Measurements from ENCODE around the gene TBCD. TPM values are rescaled to one million over a fixed set of nuclear protein-coding genes. Genes with fewer than 3 reads are reported as not detected.
A peak's percentile ranks its signal among the peaks of the same experiment; 100 is the strongest.
"Not testable (repeated sequence)": the region's sequence is repeated elsewhere in the genome, so short reads cannot be mapped to it uniquely, and the experiment has no call there.

TBCD gene
- polyA plus RNA-seq, 2 donors: 54.4 to 62.8 TPM

DNA sequence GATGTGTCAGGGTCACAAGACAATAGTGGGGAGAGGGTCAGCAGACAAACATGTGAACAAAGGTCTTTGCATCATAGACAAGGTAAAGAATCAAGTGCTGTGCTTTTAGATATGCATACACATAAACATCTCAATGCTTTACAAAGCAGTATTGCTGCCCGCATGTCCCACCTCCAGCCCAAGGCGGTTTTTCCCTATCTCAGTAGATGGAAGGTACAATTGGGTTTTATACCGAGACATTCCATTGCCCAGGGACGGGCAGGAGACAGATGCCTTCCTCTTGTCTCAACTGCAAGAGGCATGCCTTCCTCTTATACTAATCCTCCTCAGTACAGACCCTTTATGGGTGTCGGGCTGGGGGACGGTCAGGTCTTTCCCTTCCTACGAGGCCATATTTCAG, 7.1 kb upstream of the TBCD start:
- H3K4me3 ChIP-seq (ENCODE audit: low read depth in 1 of 2, low read length in 2 of 2); H3K4me1 ChIP-seq (ENCODE audit: control insufficient read depth in 2 of 2, insufficient read depth in 2 of 2, low read length in 1 of 2); H3K27me3 ChIP-seq (ENCODE audit: control insufficient read depth in 1 of 2, insufficient read depth in 2 of 2, low read length in 2 of 2); H3K9me3 ChIP-seq (ENCODE audit: control insufficient read depth in 2 of 2, insufficient read depth in 1 of 2, low read depth in 1 of 2, low read length in 1 of 2); H3K27ac ChIP-seq (ENCODE audit: low read depth in 2 of 2, low read length in 1 of 2): not testable (repeated sequence)
- WGBS, 2 donors: 65 to 70% methylated on average over 7 of the region's 7 CpGs
- peaks cover 0 to 12% of the 10 kb centered on the region in 2 donors for H3K36me3 ChIP-seq (ENCODE audit: control insufficient read depth in 2 of 2, insufficient read depth in 2 of 2, low read length in 1 of 2)

GRCh38 chr17:82745524-82745923, 6.3 kb upstream of the TBCD start:
- peaks cover 0 to 12% of the 10 kb centered on the region in 2 donors for H3K36me3 ChIP-seq (ENCODE audit: control insufficient read depth in 2 of 2, insufficient read depth in 2 of 2, low read length in 1 of 2)
- H3K9me3 ChIP-seq (ENCODE audit: control insufficient read depth in 2 of 2, insufficient read depth in 1 of 2, low read depth in 1 of 2, low read length in 1 of 2): peaks cover 0 to 6% of the 10 kb centered on the region in 2 donors
- H3K4me1 ChIP-seq (ENCODE audit: control insufficient read depth in 2 of 2, insufficient read depth in 2 of 2, low read length in 1 of 2): no peaks in the 10 kb centered on the region
- H3K27ac ChIP-seq (ENCODE audit: low read depth in 2 of 2, low read length in 1 of 2): no peak overlapping the region
- H3K27me3 ChIP-seq (ENCODE audit: control insufficient read depth in 1 of 2, insufficient read depth in 2 of 2, low read length in 2 of 2): no peaks in the 10 kb centered on the region
- 78 to 79% methylated on average over 8 of the region's 8 CpGs for WGBS, 2 donors
- no peak overlapping the region for H3K4me3 ChIP-seq (ENCODE audit: low read depth in 1 of 2, low read length in 2 of 2)

- Histone ChIP-seq H3K9me3 (ENCODE audit: control insufficient read depth in 2 of 2, insufficient read depth in 1 of 2, low read depth in 1 of 2, low read length in 1 of 2) (no peaks in the 10 kb centered on the region), H3K4me1 (ENCODE audit: control insufficient read depth in 2 of 2, insufficient read depth in 2 of 2, low read length in 1 of 2) (peaks cover 0 to 4% of the 10 kb centered on the region in 2 donors), H3K27me3 (ENCODE audit: control insufficient read depth in 1 of 2, insufficient read depth in 2 of 2, low read length in 2 of 2) (no peaks in the 10 kb centered on the region), H3K27ac (ENCODE audit: low read depth in 2 of 2, low read length in 1 of 2) (no peak overlapping the region), H3K4me3 (ENCODE audit: low read depth in 1 of 2, low read length in 2 of 2) (no peak overlapping the region), H3K36me3 (ENCODE audit: control insufficient read depth in 2 of 2, insufficient read depth in 2 of 2, low read length in 1 of 2) (no peaks in the 10 kb centered on the region)
- 97% methylated on average over 16 of the region's 16 CpGs for WGBS, 2 donors
Measured at GRCh38 chr17:82748756-82749155, 3.1 kb upstream of the TBCD start.

DNA sequence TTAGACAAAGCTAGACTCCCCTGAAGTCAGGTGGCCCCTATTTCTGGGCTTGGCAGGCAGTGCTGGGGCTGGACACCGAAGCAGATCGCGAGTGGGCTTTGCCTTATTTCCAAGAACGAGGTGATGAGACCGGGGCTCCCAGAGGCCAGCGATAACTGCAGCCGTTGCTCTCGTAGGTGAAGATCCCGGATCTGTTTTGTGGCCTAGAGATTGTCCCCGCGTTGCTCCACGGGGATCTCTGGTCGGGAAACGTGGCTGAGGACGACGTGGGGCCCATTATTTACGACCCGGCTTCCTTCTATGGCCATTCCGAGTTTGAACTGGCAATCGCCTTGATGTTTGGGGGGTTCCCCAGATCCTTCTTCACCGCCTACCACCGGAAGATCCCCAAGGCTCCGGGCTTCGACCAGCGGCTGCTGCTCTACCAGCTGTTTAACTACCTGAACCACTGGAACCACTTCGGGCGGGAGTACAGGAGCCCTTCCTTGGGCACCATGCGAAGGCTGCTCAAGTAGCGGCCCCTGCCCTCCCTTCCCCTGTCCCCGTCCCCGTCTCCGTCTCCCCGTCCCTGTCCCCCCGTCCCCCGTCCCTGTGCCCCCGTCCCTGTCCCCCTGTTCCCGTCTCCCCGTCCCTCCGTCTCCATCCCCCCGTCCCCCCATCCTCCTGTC, 1.5 kb upstream of the TBCD start:
- Histone ChIP-seq H3K27me3 (ENCODE audit: control insufficient read depth in 1 of 2, insufficient read depth in 2 of 2, low read length in 2 of 2) (no peaks in the 10 kb centered on the region), H3K36me3 (ENCODE audit: control insufficient read depth in 2 of 2, insufficient read depth in 2 of 2, low read length in 1 of 2) (no peaks in the 10 kb centered on the region), H3K4me1 (ENCODE audit: control insufficient read depth in 2 of 2, insufficient read depth in 2 of 2, low read length in 1 of 2) (peaks cover 0 to 4% of the 10 kb centered on the region in 2 donors), H3K4me3 (ENCODE audit: low read depth in 1 of 2, low read length in 2 of 2) (no peak overlapping the region), H3K27ac (ENCODE audit: low read depth in 2 of 2, low read length in 1 of 2) (peak overlapping the region in 1 of 2 donors; percentile 26), H3K9me3 (ENCODE audit: control insufficient read depth in 2 of 2, insufficient read depth in 1 of 2, low read depth in 1 of 2, low read length in 1 of 2) (no peaks in the 10 kb centered on the region)
- 75 to 79% methylated on average over 37 to 40 of the region's 40 CpGs for WGBS, 2 donors

DNA sequence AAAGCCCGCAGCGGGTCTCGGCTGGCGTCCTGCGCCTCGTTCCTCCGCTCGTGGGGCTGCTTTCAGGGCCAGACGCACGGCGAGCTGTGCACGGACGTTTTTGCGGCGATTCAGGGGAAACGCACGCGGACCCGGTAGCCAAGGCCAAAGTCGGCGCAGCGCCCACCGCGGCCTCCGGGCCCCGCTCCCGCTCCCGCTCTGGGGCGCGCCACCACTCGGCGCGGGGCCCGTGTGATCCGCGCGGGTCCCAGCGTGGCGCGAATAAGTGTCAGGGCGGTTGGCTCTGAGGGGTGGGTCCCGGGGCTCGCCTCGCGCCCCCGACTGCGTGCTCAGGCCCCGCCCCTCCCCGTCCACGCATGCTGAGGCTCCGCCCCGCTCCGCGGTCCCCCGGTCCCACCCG, 694 bp upstream of the TBCD start:
- peak overlapping the region; percentile 64 to 74 for H3K27ac ChIP-seq (ENCODE audit: low read depth in 2 of 2, low read length in 1 of 2)
- 1 to 2% methylated on average over 39 to 56 of the region's 56 CpGs for WGBS, 2 donors
- no peaks in the 10 kb centered on the region for H3K27me3 ChIP-seq (ENCODE audit: control insufficient read depth in 1 of 2, insufficient read depth in 2 of 2, low read length in 2 of 2)
- peak overlapping the region; percentile 60 to 81 for H3K4me3 ChIP-seq (ENCODE audit: low read depth in 1 of 2, low read length in 2 of 2)
- H3K4me1 ChIP-seq (ENCODE audit: control insufficient read depth in 2 of 2, insufficient read depth in 2 of 2, low read length in 1 of 2): peaks cover 0 to 8% of the 10 kb centered on the region in 2 donors
- no peaks in the 10 kb centered on the region for H3K9me3 ChIP-seq (ENCODE audit: control insufficient read depth in 2 of 2, insufficient read depth in 1 of 2, low read depth in 1 of 2, low read length in 1 of 2)
- no peaks in the 10 kb centered on the region for H3K36me3 ChIP-seq (ENCODE audit: control insufficient read depth in 2 of 2, insufficient read depth in 2 of 2, low read length in 1 of 2)

DNA sequence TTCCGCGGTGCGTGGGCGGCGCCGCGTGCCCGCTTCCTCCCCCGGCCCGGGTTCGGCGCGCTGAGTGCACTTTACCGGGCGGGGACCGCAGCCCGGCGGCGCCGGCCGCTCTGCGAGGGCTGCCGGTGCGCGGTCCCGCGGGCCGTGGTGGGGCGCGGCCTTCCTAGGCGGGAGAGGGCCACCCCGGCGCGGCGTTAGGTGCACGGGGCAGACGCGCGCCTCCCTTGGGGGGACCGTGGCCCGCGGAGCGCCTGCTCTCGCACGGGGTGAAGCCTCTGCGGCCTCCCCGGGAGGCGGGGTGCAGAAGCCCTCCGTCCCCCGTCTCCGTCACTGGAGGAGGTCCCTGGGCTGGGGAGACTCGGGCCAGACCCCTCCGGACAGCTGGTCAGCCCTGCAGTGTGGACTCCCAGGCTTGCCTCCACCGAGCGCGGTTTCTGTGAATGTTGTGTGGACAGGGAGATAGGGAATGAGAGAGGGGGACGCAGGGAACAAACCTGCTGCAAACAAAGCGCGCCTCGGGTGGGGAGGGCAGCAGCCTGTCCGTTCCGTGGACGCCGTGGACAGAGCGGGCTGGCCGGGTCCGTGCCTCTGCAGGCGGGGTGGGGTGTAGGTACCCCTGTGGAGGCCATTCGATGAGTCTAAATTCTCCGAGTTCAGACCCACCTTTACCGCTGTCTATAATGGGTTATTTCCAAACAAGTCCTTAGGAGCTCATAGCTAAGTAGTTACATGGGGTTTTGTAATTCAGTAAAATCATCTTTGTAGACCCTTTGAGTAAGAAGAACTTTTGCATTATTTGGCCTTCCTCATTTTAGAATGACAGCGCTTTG, 721 bp downstream of the TBCD start:
- H3K4me3 ChIP-seq (ENCODE audit: low read depth in 1 of 2, low read length in 2 of 2): peak overlapping the region; percentile 81 to 92
- no peaks in the 10 kb centered on the region for H3K9me3 ChIP-seq (ENCODE audit: control insufficient read depth in 2 of 2, insufficient read depth in 1 of 2, low read depth in 1 of 2, low read length in 1 of 2)
- H3K27ac ChIP-seq (ENCODE audit: low read depth in 2 of 2, low read length in 1 of 2): peak overlapping the region; percentile 85 to 93
- H3K36me3 ChIP-seq (ENCODE audit: control insufficient read depth in 2 of 2, insufficient read depth in 2 of 2, low read length in 1 of 2): no peaks in the 10 kb centered on the region
- 2 to 4% methylated on average over 39 to 72 of the region's 72 CpGs for WGBS, 2 donors
- peaks cover 0 to 8% of the 10 kb centered on the region in 2 donors for H3K4me1 ChIP-seq (ENCODE audit: control insufficient read depth in 2 of 2, insufficient read depth in 2 of 2, low read length in 1 of 2)
- H3K27me3 ChIP-seq (ENCODE audit: control insufficient read depth in 1 of 2, insufficient read depth in 2 of 2, low read length in 2 of 2): no peaks in the 10 kb centered on the region

DNA sequence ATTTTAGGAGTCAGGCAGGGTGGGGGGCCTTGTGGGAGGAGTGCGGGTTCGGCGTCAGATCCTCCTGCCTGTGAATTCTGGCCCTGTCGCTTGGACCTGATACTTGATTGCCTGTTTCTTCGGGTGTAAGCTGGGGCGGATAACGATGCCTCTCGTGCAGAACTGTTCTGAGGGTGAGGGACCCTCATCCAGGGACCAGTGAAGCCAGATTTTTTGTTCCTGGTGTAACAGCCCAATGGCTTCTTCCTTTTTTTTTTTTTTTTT, 1.3 kb downstream of the TBCD start:
- Histone ChIP-seq H3K27ac (ENCODE audit: low read depth in 2 of 2, low read length in 1 of 2) (no peak overlapping the region), H3K27me3 (ENCODE audit: control insufficient read depth in 1 of 2, insufficient read depth in 2 of 2, low read length in 2 of 2) (no peaks in the 10 kb centered on the region), H3K36me3 (ENCODE audit: control insufficient read depth in 2 of 2, insufficient read depth in 2 of 2, low read length in 1 of 2) (no peaks in the 10 kb centered on the region), H3K9me3 (ENCODE audit: control insufficient read depth in 2 of 2, insufficient read depth in 1 of 2, low read depth in 1 of 2, low read length in 1 of 2) (no peaks in the 10 kb centered on the region), H3K4me3 (ENCODE audit: low read depth in 1 of 2, low read length in 2 of 2) (peak overlapping the region in 1 of 2 donors; percentile 81), H3K4me1 (ENCODE audit: control insufficient read depth in 2 of 2, insufficient read depth in 2 of 2, low read length in 1 of 2) (peaks cover 0 to 8% of the 10 kb centered on the region in 2 donors)
- WGBS, 2 donors: 39 to 49% methylated on average over 8 of the region's 8 CpGs

GRCh38 chr17:82754297-82755208, 2.7 kb downstream of the TBCD start:
- peak overlapping the region in 1 of 2 donors; percentile 13 for H3K4me3 ChIP-seq (ENCODE audit: low read depth in 1 of 2, low read length in 2 of 2)
- H3K27me3 ChIP-seq (ENCODE audit: control insufficient read depth in 1 of 2, insufficient read depth in 2 of 2, low read length in 2 of 2): no peaks in the 10 kb centered on the region
- peak overlapping the region; percentile 60 to 83 for H3K27ac ChIP-seq (ENCODE audit: low read depth in 2 of 2, low read length in 1 of 2)
- no peaks in the 10 kb centered on the region for H3K36me3 ChIP-seq (ENCODE audit: control insufficient read depth in 2 of 2, insufficient read depth in 2 of 2, low read length in 1 of 2)
- 66 to 67% methylated on average over 19 of the region's 19 CpGs for WGBS, 2 donors
- no peaks in the 10 kb centered on the region for H3K9me3 ChIP-seq (ENCODE audit: control insufficient read depth in 2 of 2, insufficient read depth in 1 of 2, low read depth in 1 of 2, low read length in 1 of 2)
- peaks cover 0 to 8% of the 10 kb centered on the region in 2 donors for H3K4me1 ChIP-seq (ENCODE audit: control insufficient read depth in 2 of 2, insufficient read depth in 2 of 2, low read length in 1 of 2)

DNA sequence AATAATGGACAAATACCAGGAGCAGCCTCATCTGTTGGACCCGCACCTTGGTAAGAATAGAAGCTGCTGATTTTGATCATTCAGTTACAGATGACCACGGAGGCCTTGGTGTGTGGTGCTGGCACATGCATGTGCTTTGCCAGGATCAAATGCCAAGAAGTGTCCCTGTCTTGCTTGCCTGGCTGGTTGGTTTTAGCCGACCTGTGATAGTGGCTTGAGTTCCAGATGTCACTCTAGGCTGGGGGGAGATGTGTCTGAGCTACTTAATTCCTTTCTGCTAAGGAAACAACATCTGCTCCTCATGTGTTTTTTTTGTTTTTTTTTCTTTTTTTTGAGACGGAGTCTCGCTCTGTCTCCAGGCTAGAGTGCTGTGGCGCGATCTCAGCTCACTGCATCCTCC, 4.3 kb downstream of the TBCD start:
- H3K9me3 ChIP-seq (ENCODE audit: control insufficient read depth in 2 of 2, insufficient read depth in 1 of 2, low read depth in 1 of 2, low read length in 1 of 2): no peaks in the 10 kb centered on the region
- no peak overlapping the region for H3K27ac ChIP-seq (ENCODE audit: low read depth in 2 of 2, low read length in 1 of 2)
- peaks cover 0 to 2% of the 10 kb centered on the region in 2 donors for H3K36me3 ChIP-seq (ENCODE audit: control insufficient read depth in 2 of 2, insufficient read depth in 2 of 2, low read length in 1 of 2)
- H3K4me3 ChIP-seq (ENCODE audit: low read depth in 1 of 2, low read length in 2 of 2): no peak overlapping the region
- H3K4me1 ChIP-seq (ENCODE audit: control insufficient read depth in 2 of 2, insufficient read depth in 2 of 2, low read length in 1 of 2): peaks cover 0 to 8% of the 10 kb centered on the region in 2 donors
- H3K27me3 ChIP-seq (ENCODE audit: control insufficient read depth in 1 of 2, insufficient read depth in 2 of 2, low read length in 2 of 2): no peaks in the 10 kb centered on the region
- 85 to 90% methylated on average over 7 of the region's 7 CpGs for WGBS, 2 donors

Measured in esophagus (tissue), 2 donors.